IMR-90 (cell line): ENCODE data around the gene STEAP4. TPM values are rescaled to one million over a fixed set of nuclear protein-coding genes. Genes with fewer than 3 reads are reported as not detected.

Experiments used
- ATAC-seq: fragments of 200-7000 bp; cut with Tn5 transposase; 2 replicates; pipeline ENCODE4 v1.9.1; 2020; ENCODE audit warnings: low read depth, mild to moderate bottlenecking, moderate library complexity
- BruUV-seq: library from RNA; stranded (reverse); fragments of 400-500 nt; replicated peaks from 2 replicates; lab custom pipeline; 2021; lab: Mats Ljungman, UMichigan
- CTCF ChIA-PET: fragments of 300-600 bp; formaldehyde crosslinking; extraction: SDS; loops from one replicate; lab custom pipeline; 2021; ENCODE audit warnings: antibody characterized with exemption; lab: Yijun Ruan, JAX
- POLR2A ChIA-PET: fragments of 300-600 bp; sonication (Branson Sonifier 250); formaldehyde crosslinking; loops from one replicate; lab custom pipeline; 2022; ENCODE audit warnings: antibody characterized with exemption; ENCODE audit not compliant: unreplicated experiment; lab: Charles Lee
- DNase-seq: peaks from one replicate; pipeline ENCODE4 v3.0.0; 2013
- H2AFZ ChIP-seq: replicated peaks from 2 replicates; pipeline ENCODE3; 2013; ENCODE audit warnings: low read length, mild to moderate bottlenecking; ENCODE audit not compliant: poor library complexity
- H2AK5ac ChIP-seq: 2 replicates; pipeline ENCODE4 v1.6.1; 2013; ENCODE audit warnings: low read depth, low read length, inconsistent platforms
- H2AK9ac ChIP-seq: replicated peaks from 2 replicates; pipeline ENCODE3; 2013; ENCODE audit warnings: mild to moderate bottlenecking, low read depth, low read length, moderate library complexity; ENCODE audit not compliant: poor library complexity
- H2BK120ac ChIP-seq: 2 replicates; pipeline ENCODE4 v1.6.1; 2013; ENCODE audit warnings: low read depth, low read length, inconsistent platforms
- H2BK15ac ChIP-seq: 3 replicates; pipeline ENCODE4 v1.6.1; 2013; ENCODE audit warnings: low read depth, low read length, inconsistent platforms
- H2BK20ac ChIP-seq: 2 replicates; pipeline ENCODE4 v1.6.1; 2013; ENCODE audit warnings: low read depth, mild to moderate bottlenecking, inconsistent platforms, low read length, moderate library complexity
- H2BK5ac ChIP-seq: 2 replicates; pipeline ENCODE4 v1.6.1; 2013; ENCODE audit warnings: mild to moderate bottlenecking, low read depth, low read length, inconsistent platforms; ENCODE audit not compliant: poor library complexity, severe bottlenecking
- H3K14ac ChIP-seq: replicated peaks from 2 replicates; pipeline ENCODE4 v1.6.1; 2013; ENCODE audit warnings: low read depth, low read length, inconsistent platforms
- H3K18ac ChIP-seq: 2 replicates; pipeline ENCODE4 v1.6.1; 2013; ENCODE audit warnings: low read depth, low read length, control low read depth
- H3K23ac ChIP-seq: 2 replicates; pipeline ENCODE4 v1.6.1; 2013; ENCODE audit warnings: low read depth, low read length, inconsistent platforms
- H3K27ac ChIP-seq: 2 replicates; pipeline ENCODE4 v1.5.1; 2013; ENCODE audit warnings: mild to moderate bottlenecking, control low read depth, low read length; ENCODE audit not compliant: insufficient read depth
- H3K27me3 ChIP-seq: 2 replicates; pipeline ENCODE4 v1.6.1; 2013; ENCODE audit warnings: low read length; ENCODE audit not compliant: control insufficient read depth, insufficient read depth
- H3K36me3 ChIP-seq: 2 replicates; pipeline ENCODE4 v1.6.1; 2013; ENCODE audit warnings: low read length, mixed read lengths; ENCODE audit not compliant: control insufficient read depth, insufficient read depth
- H3K4ac ChIP-seq: 2 replicates; pipeline ENCODE4 v1.6.1; 2013; ENCODE audit warnings: low read depth, low read length, inconsistent platforms
- H3K4me1 ChIP-seq: 2 replicates; pipeline ENCODE4 v1.6.1; 2013; ENCODE audit warnings: low read length, mixed read lengths; ENCODE audit not compliant: control insufficient read depth, insufficient read depth
- H3K4me2 ChIP-seq: 2 replicates; pipeline ENCODE4 v1.6.1; 2013; ENCODE audit warnings: low read depth, mild to moderate bottlenecking, control low read depth, low read length, moderate library complexity
- H3K4me3 ChIP-seq: 2 replicates; pipeline ENCODE4 v1.5.1; 2013; ENCODE audit warnings: low read depth, mild to moderate bottlenecking, control low read depth, low read length, moderate library complexity; ENCODE audit not compliant: insufficient read depth
- H3K56ac ChIP-seq: 2 replicates; pipeline ENCODE4 v1.6.1; 2013; ENCODE audit warnings: low read length, inconsistent platforms; ENCODE audit not compliant: insufficient read depth; ENCODE audit errors: extremely low read depth
- H3K79me1 ChIP-seq, 2 experiments: 2 replicates each; pipeline ENCODE4 v1.6.1; 2013; ENCODE audit warnings: low read length in 2 of 2, inconsistent platforms in 1 of 2, low read depth in 1 of 2
- H3K9ac ChIP-seq: 2 replicates; pipeline ENCODE4 v1.6.1; 2013; ENCODE audit warnings: low read depth, low read length, control low read depth
- H3K9me1 ChIP-seq: 2 replicates; pipeline ENCODE4 v1.6.1; 2013; ENCODE audit warnings: low read length, inconsistent platforms; ENCODE audit not compliant: insufficient read depth
- H3K9me3 ChIP-seq: 2 replicates; pipeline ENCODE4 v1.6.1; 2013; ENCODE audit warnings: low read length; ENCODE audit not compliant: control insufficient read depth, insufficient read depth
- H4K20me1 ChIP-seq: 2 replicates; pipeline ENCODE4 v1.6.1; 2013; ENCODE audit warnings: low read length, inconsistent platforms; ENCODE audit not compliant: insufficient read depth
- H4K5ac ChIP-seq: 2 replicates; pipeline ENCODE4 v1.6.1; 2013; ENCODE audit warnings: mild to moderate bottlenecking, low read depth, low read length, control low read depth
- H4K8ac ChIP-seq, 2 experiments: 2 replicates each; pipeline ENCODE4 v1.6.1; 2013; ENCODE audit warnings: low read depth in 2 of 2, low read length in 2 of 2, control low read depth in 1 of 2, inconsistent platforms in 1 of 2
- H4K91ac ChIP-seq: 2 replicates; pipeline ENCODE4 v1.6.1; 2013; ENCODE audit warnings: low read depth, low read length, inconsistent platforms; ENCODE audit not compliant: insufficient read depth
- CTCF ChIP-seq: conservative IDR thresholded peaks from 2 replicates; pipeline ENCODE4 v1.5.1; 2012; ENCODE audit warnings: mild to moderate bottlenecking, low read depth, low read length, improper control_type of control experiment
- WGBS, 2 experiments: methylation state at CpG; one replicate each; pipeline versions ENCODE4 v1.1.5 to v1.1.7; 2013; ENCODE audit warnings: missing lambda C conversion rate in 2 of 2; ENCODE audit not compliant: insufficient read length in 1 of 2; ENCODE audit errors: extremely low coverage in 2 of 2; 5-methylcytosine and 5-hydroxymethylcytosine counted together
- dilution Hi-C: fragments of 300-500 bp; cut with HindIII; formaldehyde crosslinking; loops from one replicate; pipeline ENCODE4 v1.14.3; 2018; ENCODE audit warnings: low sequenced_read_pairs; ENCODE audit not compliant: unreplicated experiment
- in situ Hi-C: fragments of 300-500 bp; cut with MboI; formaldehyde crosslinking; loops from 3 replicates; pipeline ENCODE4 v1.14.3; 2019; ENCODE audit warnings: low sequenced_read_pairs, inconsistent platforms, mixed read lengths
- intact Hi-C: fragments of 100-400 bp; cut with micrococcal nuclease; formaldehyde crosslinking; loops from 2 replicates; pipeline ENCODE4 v1.10.0; 2022
- polyA plus RNA-seq, 3 experiments: library from polyadenylated mRNA; depleted of rRNA; stranded (reverse); fragments of >200 nt; gene quantifications; 2 replicates each; pipeline ENCODE4 v1.2.3, GENCODE V29; 2012; ENCODE audit warnings: low replicate concordance in 1 of 3
- total RNA-seq: library from RNA; depleted of rRNA; stranded (reverse); fragments of >200 nt; gene quantifications from 2 replicates; pipeline ENCODE4 v1.2.3, GENCODE V29; 2012
- TF ChIP-seq, protein P1 (sequence below): fragments of 150-350 bp; IDR thresholded peaks from 2 replicates; pipeline ENCODE4 v1.6.1; 2017; ENCODE audit warnings: mild to moderate bottlenecking, antibody characterized with exemption, low read length, low read depth

The STEAP4 gene
- total and polyA plus RNA-seq, 2 of the 4 experiments (the other 2 are of a cell fraction): not detected

DNA sequence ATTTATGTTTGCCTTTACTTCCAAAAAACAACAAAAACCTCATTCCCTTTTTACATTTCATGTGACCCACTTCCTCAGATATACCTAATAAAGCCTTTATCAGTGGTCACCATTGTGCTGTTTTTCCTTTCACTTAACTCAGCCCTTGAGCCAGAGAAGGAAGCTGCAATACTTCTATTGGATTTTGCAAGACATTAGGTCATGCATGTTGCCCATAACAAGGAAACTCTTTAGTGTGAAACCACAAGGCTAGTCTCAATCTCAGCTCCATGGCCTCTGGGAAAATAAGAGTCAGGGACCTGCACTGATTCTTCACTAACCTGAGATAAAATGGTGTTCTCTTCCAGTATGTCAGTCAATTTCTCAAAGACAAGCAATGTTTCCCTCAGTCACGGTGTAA is 27.8 kb downstream of the STEAP4 start:
- no peak for TF ChIP-seq CTCF
- TF ChIP-seq, protein P1, sequence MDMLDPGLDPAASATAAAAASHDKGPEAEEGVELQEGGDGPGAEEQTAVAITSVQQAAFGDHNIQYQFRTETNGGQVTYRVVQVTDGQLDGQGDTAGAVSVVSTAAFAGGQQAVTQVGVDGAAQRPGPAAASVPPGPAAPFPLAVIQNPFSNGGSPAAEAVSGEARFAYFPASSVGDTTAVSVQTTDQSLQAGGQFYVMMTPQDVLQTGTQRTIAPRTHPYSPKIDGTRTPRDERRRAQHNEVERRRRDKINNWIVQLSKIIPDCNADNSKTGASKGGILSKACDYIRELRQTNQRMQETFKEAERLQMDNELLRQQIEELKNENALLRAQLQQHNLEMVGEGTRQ: no peak
- H2AFZ ChIP-seq: no peak overlapping the region
- no peak overlapping the region for H4K5ac ChIP-seq
- H3K18ac ChIP-seq: no peak overlapping the region
- no peaks in the 10 kb centered on the region for H3K9me3 ChIP-seq
- ChIA-PET POLR2A (no interaction called here), CTCF (interaction anchor here (0.6 kb wide), 1 partner anchor 825 kb away, joined by 3 read pairs; no protein-coding TSS in a partner anchor)
- H3K4ac ChIP-seq: no peak overlapping the region
- no peak overlapping the region for H3K4me3 ChIP-seq
- DNase-seq (no peak), ATAC-seq (no peak)
- in situ Hi-C loops (no loop called here), dilution Hi-C loops (no loop called here), intact Hi-C loops (no loop called here)
- no peak overlapping the region for H3K27ac ChIP-seq
- no TSS peak for BruUV-seq
- H4K91ac ChIP-seq: no peak overlapping the region
- H2BK120ac ChIP-seq: no peak overlapping the region
- no peaks in the 10 kb centered on the region for H3K79me1 ChIP-seq
- no peak overlapping the region for H2BK5ac ChIP-seq
- WGBS, 2 experiments: no CpG with 5 or more reads among the region's 1 CpG
- H2BK15ac ChIP-seq: no peak overlapping the region
- no peaks in the 10 kb centered on the region for H3K4me1 ChIP-seq
- H3K56ac ChIP-seq: no peak overlapping the region
- H3K23ac ChIP-seq: no peak overlapping the region
- no peaks in the 10 kb centered on the region for H4K20me1 ChIP-seq
- no peak overlapping the region for H2AK5ac ChIP-seq
- no peaks in the 10 kb centered on the region for H3K36me3 ChIP-seq
- no peak overlapping the region for H3K4me2 ChIP-seq
- no peaks in the 10 kb centered on the region for H3K9me1 ChIP-seq
- no peak overlapping the region for H2BK20ac ChIP-seq
- H4K8ac ChIP-seq: no peak overlapping the region
- H3K27me3 ChIP-seq: no peaks in the 10 kb centered on the region
- H3K9ac ChIP-seq: no peak overlapping the region
- no peak overlapping the region for H2AK9ac ChIP-seq
- no peak overlapping the region for H3K14ac ChIP-seq
